ENCODE measurements around the gene SDK1. TPM values are rescaled to one million over a fixed set of nuclear protein-coding genes. Genes with fewer than 3 reads are reported as not detected.

The SDK1 gene
- total RNA-seq, 4 donors from 2014 or later: 7.5 to 35.0 (median 10.2) TPM

GRCh38 chr7:3279147-3279818, 21.8 kb upstream of the SDK1 start:
- TF ChIP-seq, protein P1, sequence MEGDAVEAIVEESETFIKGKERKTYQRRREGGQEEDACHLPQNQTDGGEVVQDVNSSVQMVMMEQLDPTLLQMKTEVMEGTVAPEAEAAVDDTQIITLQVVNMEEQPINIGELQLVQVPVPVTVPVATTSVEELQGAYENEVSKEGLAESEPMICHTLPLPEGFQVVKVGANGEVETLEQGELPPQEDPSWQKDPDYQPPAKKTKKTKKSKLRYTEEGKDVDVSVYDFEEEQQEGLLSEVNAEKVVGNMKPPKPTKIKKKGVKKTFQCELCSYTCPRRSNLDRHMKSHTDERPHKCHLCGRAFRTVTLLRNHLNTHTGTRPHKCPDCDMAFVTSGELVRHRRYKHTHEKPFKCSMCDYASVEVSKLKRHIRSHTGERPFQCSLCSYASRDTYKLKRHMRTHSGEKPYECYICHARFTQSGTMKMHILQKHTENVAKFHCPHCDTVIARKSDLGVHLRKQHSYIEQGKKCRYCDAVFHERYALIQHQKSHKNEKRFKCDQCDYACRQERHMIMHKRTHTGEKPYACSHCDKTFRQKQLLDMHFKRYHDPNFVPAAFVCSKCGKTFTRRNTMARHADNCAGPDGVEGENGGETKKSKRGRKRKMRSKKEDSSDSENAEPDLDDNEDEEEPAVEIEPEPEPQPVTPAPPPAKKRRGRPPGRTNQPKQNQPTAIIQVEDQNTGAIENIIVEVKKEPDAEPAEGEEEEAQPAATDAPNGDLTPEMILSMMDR (IDR thresholded peaks at IDR 0.05; ENCODE audit: low read depth): no peak

- TF ChIP-seq, protein P1 (IDR thresholded peaks at IDR 0.05; ENCODE audit: low read depth): no peak
Observed at GRCh38 chr7:3280445-3280844, 20.6 kb upstream of the SDK1 start.

DNA sequence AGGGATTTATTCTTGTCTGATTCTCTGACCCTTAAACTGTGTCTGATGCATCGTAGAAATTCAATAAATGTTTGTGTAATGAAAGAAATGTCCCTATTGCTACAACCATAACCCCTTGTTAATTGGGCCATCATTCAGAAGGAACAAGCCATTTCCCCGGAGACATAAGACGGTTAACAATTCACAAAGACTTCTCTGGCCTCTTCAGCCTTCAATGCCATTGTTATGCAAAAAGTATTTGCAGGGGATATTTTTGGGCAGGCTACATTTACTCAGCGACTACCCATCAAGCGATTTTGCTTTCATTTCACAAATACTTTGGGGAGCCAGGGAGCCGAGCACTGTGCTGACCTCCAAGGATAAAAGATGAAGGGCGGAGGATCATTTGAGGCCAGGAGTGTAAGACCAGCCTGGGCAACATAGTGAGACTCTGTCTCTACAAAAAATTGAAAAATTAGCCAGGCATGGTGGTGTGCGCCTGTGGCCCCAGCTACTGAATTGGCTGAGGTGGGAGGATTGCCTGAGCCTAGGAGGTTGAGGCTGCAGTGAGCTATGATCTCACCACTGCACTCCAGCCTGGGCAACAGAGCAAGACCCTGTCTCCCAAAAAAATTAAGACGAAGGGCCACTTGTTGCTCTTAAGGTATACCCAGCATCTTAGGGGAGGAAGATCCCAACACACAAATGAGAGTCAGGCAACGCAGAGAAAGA, 20.0 kb upstream of the SDK1 start:
- TF ChIP-seq, protein P1 (IDR thresholded peaks at IDR 0.05; ENCODE audit: low read depth): no peak

DNA sequence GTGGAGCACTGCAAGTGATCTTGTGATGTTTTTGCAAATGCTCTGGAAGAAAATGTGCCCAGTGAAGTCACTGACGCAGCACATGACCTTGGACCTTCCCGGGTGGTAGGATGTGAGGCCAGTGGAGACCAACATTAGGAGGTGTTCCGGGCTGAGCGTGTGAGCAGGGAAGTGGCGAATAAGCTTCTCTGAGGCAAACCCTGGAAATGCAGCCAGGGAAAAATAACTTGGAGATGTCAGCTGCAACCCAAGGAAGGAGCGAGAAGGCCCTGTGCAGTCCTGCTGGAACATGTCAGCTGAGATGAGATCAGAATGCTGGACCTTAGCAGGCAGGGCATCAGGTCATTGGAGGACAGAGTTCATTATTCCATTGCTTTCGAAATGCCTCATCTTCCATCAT, 18.6 kb upstream of the SDK1 start:
- TF ChIP-seq, protein P1 (IDR thresholded peaks at IDR 0.05; ENCODE audit: low read depth): no peak

GRCh38 chr7:3283130-3283704, 17.8 kb upstream of the SDK1 start:
- TF ChIP-seq, protein P1 (IDR thresholded peaks at IDR 0.05; ENCODE audit: low read depth): no peak

DNA sequence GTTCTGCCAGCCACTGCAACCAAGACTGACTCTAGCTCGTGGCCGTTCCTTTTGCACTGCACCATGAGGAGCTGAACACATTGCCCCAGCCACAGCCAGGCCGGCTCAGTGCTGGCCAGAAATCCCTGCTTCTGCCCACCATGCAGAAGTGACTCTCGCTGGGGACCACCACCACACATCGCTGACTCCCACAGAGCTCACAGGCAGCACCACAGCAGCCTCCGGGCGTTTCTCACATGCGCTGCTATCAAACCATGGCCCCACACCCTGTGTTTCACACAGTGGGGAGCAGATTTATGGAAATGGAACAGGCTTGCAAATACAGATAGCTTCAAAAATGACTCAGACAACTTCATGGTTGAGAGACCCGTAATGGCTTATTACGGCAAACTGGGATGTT, 15.4 kb upstream of the SDK1 start:
- TF ChIP-seq, protein P1 (IDR thresholded peaks at IDR 0.05; ENCODE audit: low read depth): no peak

DNA sequence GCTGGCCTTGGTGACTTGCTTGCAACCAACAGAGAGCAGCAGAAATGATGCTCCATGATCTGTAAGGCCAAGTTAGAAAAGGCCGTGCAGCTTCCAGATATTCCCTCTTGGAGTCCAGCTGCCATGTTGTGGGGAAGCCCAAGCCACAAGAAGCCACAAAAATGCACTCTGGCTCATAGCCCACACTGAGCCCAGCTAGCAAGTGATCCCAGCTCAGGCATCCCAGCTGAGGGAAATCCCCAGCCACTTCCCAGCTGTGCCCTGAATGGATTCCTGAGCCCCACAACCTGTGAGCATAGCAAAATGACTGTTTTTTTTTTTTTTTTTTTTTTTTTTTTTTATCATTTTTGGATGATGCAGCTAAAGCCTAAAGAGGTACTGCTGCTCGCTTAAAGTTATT, 11.1 kb upstream of the SDK1 start:
- TF ChIP-seq, protein P1 (IDR thresholded peaks at IDR 0.05; ENCODE audit: low read depth): no peak
